DND-41 (cell line): Measurements from ENCODE around the gene TRAF1.

ENCODE experiments used
- ATAC-seq: fragments of 200-7000 bp; cut with Tn5 transposase; 3 replicates; pipeline ENCODE4 v1.9.1; 2021; ENCODE audit warnings: low read depth; ENCODE audit not compliant: insufficient read depth
- DNase-seq: peaks from one replicate; pipeline ENCODE4 v3.0.0-alpha.2; 2020
- H2AFZ ChIP-seq: 2 replicates; pipeline ENCODE4 v1.6.0; 2012; ENCODE audit warnings: low read depth, low read length
- H3K27ac ChIP-seq: 2 replicates; pipeline ENCODE4 v1.5.1; 2012; ENCODE audit warnings: low read length, inconsistent platforms
- H3K27me3 ChIP-seq: fragments of 200-600 bp; sonication (generic); 2 replicates; pipeline ENCODE4 v1.6.0; 2012; ENCODE audit warnings: low read length, mild to moderate bottlenecking, inconsistent platforms; ENCODE audit not compliant: insufficient read depth, poor library complexity
- H3K36me3 ChIP-seq: 2 replicates; pipeline ENCODE4 v1.5.1; 2012; ENCODE audit warnings: low read length, inconsistent platforms; ENCODE audit not compliant: insufficient read depth
- H3K4me1 ChIP-seq: 2 replicates; pipeline ENCODE4 v1.5.1; 2012; ENCODE audit warnings: mild to moderate bottlenecking, low read length; ENCODE audit not compliant: insufficient read depth
- H3K4me2 ChIP-seq: 2 replicates; pipeline ENCODE4 v1.6.0; 2012; ENCODE audit warnings: mild to moderate bottlenecking, moderate library complexity, low read length, inconsistent platforms; ENCODE audit not compliant: insufficient read depth
- H3K4me3 ChIP-seq, 2 experiments: fragments of 200-600 bp in 1 of 2; shearing (Covaris generic) in 1 of 2; 2 replicates each; pipeline ENCODE4 v1.5.1; 2012 to 2016; ENCODE audit warnings: inconsistent platforms in 2 of 2, low read length in 2 of 2, mild to moderate bottlenecking in 2 of 2, low read depth in 1 of 2, moderate library complexity in 1 of 2
- H3K79me2 ChIP-seq: 2 replicates; pipeline ENCODE4 v1.6.0; 2012; ENCODE audit warnings: low read length, inconsistent platforms; ENCODE audit not compliant: insufficient read depth
- H3K9ac ChIP-seq: 2 replicates; pipeline ENCODE4 v1.6.0; 2012; ENCODE audit warnings: low read depth, mild to moderate bottlenecking, inconsistent platforms, low read length, moderate library complexity
- H3K9me3 ChIP-seq: 2 replicates; pipeline ENCODE4 v1.5.1; 2012; ENCODE audit warnings: low read length, moderate library complexity, mild to moderate bottlenecking, inconsistent platforms; ENCODE audit not compliant: insufficient read depth, severe bottlenecking
- H4K20me1 ChIP-seq: 2 replicates; pipeline ENCODE4 v1.6.0; 2012; ENCODE audit warnings: low read length; ENCODE audit not compliant: insufficient read depth
- EZH2 ChIP-seq: IDR thresholded peaks from 3 replicates; pipeline ENCODE4 v1.6.1; 2012; ENCODE audit warnings: borderline replicate concordance, low read depth, mild to moderate bottlenecking, moderate library complexity, low read length, inconsistent platforms; ENCODE audit not compliant: severe bottlenecking
- TF ChIP-seq, protein P1 (sequence below): IDR thresholded peaks from 2 replicates; pipeline ENCODE4 v1.5.1; 2012; ENCODE audit warnings: borderline replicate concordance, low read length, moderate library complexity, mild to moderate bottlenecking; ENCODE audit not compliant: poor library complexity, severe bottlenecking; ENCODE audit errors: extremely low read depth

TRAF1 gene

DNA sequence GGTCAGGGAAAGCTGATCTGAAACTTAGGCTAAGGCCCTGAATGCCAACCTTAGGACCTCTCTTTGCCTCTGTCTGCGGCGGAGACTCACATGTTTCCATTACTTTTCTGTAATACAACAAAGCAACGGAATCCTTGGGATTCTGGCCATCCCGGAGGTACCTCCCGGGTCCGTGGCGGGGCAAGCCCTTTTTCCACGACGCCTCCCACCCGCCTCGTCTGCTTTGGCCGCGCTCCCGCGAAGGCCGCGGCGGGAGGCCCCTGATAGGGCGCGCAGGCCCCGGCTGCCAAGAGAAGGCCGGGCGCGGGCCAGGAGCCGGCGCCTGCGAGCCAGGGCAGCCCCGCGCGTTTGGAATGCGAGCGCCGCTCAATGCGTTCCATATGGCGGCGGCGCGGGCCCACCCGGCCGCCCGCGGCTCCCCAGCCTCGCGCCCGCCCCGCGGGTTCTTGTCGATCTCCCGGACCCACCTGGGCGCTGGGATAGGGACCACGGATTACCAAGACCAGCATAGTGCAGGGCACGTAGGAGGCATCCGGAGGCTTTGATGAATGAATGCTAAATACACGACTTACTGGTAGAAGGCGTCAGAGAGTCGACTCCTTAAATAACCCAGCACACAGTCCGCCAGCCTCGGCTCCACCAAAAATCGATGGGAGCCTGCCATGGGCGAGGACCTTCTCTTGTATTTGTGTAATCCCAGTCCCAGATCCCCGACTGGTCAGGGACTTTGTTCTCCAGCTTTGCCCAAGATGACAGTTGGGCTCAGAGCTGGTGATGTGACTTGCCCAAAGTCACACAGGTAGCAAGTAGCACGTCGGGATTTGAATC, 32.1 kb downstream of the TRAF1 start:
- Histone ChIP-seq H4K20me1 (no peaks in the 10 kb centered on the region), H3K27me3 (no peaks in the 10 kb centered on the region), H3K4me1 (peaks cover 59% of the 10 kb centered on the region), H3K9me3 (no peaks in the 10 kb centered on the region), H3K4me2 (no peak overlapping the region), H3K36me3 (no peaks in the 10 kb centered on the region), H3K9ac (no peak overlapping the region), H3K4me3 (no peak overlapping the region), H3K27ac (peak overlapping the region; percentile 39; the same call in 1 of the 2 replicates), H3K79me2 (no peaks in the 10 kb centered on the region), H2AFZ (no peak overlapping the region)
- TF ChIP-seq, protein P1, sequence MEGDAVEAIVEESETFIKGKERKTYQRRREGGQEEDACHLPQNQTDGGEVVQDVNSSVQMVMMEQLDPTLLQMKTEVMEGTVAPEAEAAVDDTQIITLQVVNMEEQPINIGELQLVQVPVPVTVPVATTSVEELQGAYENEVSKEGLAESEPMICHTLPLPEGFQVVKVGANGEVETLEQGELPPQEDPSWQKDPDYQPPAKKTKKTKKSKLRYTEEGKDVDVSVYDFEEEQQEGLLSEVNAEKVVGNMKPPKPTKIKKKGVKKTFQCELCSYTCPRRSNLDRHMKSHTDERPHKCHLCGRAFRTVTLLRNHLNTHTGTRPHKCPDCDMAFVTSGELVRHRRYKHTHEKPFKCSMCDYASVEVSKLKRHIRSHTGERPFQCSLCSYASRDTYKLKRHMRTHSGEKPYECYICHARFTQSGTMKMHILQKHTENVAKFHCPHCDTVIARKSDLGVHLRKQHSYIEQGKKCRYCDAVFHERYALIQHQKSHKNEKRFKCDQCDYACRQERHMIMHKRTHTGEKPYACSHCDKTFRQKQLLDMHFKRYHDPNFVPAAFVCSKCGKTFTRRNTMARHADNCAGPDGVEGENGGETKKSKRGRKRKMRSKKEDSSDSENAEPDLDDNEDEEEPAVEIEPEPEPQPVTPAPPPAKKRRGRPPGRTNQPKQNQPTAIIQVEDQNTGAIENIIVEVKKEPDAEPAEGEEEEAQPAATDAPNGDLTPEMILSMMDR: no peak
- TF ChIP-seq EZH2: no peak
- DNase-seq (no peak), ATAC-seq (no peak)

DNA sequence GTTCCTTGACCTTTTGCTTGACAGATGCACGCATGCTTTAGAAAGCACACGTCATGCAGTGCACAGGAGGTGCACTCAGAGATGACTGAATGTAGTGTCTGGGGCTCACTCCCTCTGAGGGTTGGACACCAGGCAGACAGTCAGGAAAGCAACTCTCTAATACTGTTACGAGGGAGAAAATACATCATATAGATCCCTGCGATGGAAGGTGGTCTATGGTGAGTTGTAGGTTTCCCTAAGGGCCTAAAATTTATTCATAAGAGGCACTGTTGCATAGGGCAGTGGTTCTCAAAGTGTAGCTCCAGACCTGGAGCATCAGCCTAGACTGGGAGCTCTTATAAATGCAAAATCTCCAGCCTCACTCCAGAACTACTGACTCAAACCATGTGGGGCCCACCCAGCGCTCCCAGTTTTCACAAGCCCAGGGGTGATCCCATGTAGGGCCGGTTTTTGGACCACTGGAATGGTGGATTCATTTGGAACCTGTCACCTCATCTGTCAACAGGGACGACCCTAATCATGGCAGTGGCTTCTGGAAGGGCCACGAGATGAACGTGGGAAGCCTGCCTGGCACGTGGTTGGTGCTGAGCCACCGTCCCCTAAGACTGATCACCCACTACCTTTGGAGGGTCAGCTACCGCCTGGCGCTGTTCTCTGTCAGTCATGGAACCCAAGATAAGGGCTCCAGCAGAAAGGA, 32.8 kb downstream of the TRAF1 start:
- no peak overlapping the region for H2AFZ ChIP-seq
- TF ChIP-seq, protein P1: no peak
- no peak for TF ChIP-seq EZH2
- ATAC-seq: no peak

DNA sequence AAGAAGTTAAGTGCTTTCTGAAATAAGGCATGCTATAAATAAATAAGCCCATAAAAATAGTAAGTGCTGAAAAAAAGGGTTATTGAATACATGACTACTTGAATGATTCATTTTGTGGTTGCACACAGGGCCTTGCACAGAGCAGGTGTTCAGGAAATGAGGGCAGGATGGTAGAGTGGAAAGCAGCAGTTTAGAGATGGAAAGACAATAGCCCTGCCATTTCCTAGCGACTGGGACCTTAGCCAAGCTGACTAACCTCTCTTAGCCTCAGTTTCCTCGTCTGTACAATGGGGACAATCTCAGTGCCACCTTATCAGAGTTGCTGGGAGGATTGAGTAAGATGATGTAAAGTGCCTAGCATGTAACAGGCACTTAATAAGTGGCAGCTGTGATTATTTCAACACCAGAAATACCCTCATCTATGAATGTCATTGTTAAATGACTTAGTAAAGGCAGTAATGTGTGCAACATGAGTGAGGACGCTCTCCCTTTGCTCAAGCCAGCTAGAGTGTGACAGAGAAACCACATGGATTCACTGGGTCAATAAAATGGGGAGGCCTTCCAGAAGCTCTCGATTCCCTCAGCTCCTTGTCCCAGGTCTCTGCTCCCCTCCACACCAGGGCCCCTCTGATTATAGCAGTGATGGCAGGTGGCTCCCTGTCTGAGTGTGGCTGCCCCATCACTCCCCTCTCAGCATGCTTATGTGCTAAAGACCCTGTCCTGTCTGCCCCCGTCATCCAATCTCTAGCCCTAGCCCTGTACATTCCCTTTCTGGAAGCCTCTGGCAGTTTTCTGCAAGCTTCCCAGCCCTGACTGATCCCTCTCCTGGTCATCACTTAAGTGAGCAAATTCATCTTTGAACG, 33.6 kb downstream of the TRAF1 start:
- Histone ChIP-seq H3K4me3 (no peak overlapping the region), H3K4me2 (no peak overlapping the region)

More for the DNA sequence above, 32.8 kb downstream of the TRAF1 start:
- Histone ChIP-seq H3K27me3 (no peaks in the 10 kb centered on the region), H3K9me3 (no peaks in the 10 kb centered on the region), H3K4me2 (no peak overlapping the region), H4K20me1 (no peaks in the 10 kb centered on the region), H3K79me2 (no peaks in the 10 kb centered on the region), H3K36me3 (no peaks in the 10 kb centered on the region), H3K9ac (no peak overlapping the region), H3K4me3 (no peak overlapping the region), H3K4me1 (peaks cover 59% of the 10 kb centered on the region), H3K27ac (peak overlapping the region; percentile 67)
- DNase-seq: no peak

More for the DNA sequence above, 33.6 kb downstream of the TRAF1 start:
- Histone ChIP-seq H3K27ac (peak overlapping the region; percentile 77), H3K4me1 (peaks cover 54% of the 10 kb centered on the region), H3K9ac (no peak overlapping the region), H3K9me3 (no peaks in the 10 kb centered on the region), H2AFZ (no peak overlapping the region), H4K20me1 (no peaks in the 10 kb centered on the region), H3K79me2 (no peaks in the 10 kb centered on the region), H3K36me3 (no peaks in the 10 kb centered on the region), H3K27me3 (no peaks in the 10 kb centered on the region)
- TF ChIP-seq, protein P1: no peak
- no peak for TF ChIP-seq EZH2
- ATAC-seq (peak; percentile 69), DNase-seq (peak; percentile 80)
